Natural killer cell (primary cell): ENCODE data around the gene GRIK1. TPM values are rescaled to one million over a fixed set of nuclear protein-coding genes. Genes with fewer than 3 reads are reported as not detected.

Experiments used
- ATAC-seq, 3 donors: fragments of 150-1000 bp in 2 of 3; fragments of 200-7000 bp in 1 of 3; cut with Tn5 transposase; 1 replicate in 1 of 3; 2 replicates in 2 of 3; pipeline ENCODE4 v1.10.0; 2021; ENCODE audit warnings: mild to moderate bottlenecking in 2 of 3, moderate library complexity in 2 of 3
- DNase-seq, 2 donors: peaks; one replicate each; pipeline versions ENCODE4 v3.0.0 to v3.0.0-alpha.2; 2013 to 2021; ENCODE audit warnings: mixed read lengths in 1 of 2
- H3K27ac ChIP-seq: one replicate; pipeline ENCODE4 v1.5.1; 2013; ENCODE audit warnings: mild to moderate bottlenecking, low read length
- H3K27me3 ChIP-seq: one replicate; pipeline ENCODE4 v1.6.1; 2013; ENCODE audit warnings: low read length; ENCODE audit not compliant: control insufficient read depth, insufficient read depth
- H3K36me3 ChIP-seq: one replicate; pipeline ENCODE4 v1.6.1; 2013; ENCODE audit warnings: low read length; ENCODE audit not compliant: control insufficient read depth, insufficient read depth
- H3K4me1 ChIP-seq: one replicate; pipeline ENCODE4 v1.6.1; 2013; ENCODE audit warnings: low read length; ENCODE audit not compliant: control insufficient read depth, insufficient read depth
- H3K4me3 ChIP-seq: one replicate; pipeline ENCODE4 v1.5.1; 2013; ENCODE audit warnings: low read length
- H3K9me3 ChIP-seq: one replicate; pipeline ENCODE4 v1.6.1; 2013; ENCODE audit warnings: low read length; ENCODE audit not compliant: control insufficient read depth, insufficient read depth
- H3K27ac Mint-ChIP-seq, 2 donors: one replicate each; pipeline ENCODE4 v1.8.0; 2022; ENCODE audit warnings: mild to moderate bottlenecking in 2 of 2, mixed read lengths in 2 of 2, moderate library complexity in 1 of 2
- H3K27me3 Mint-ChIP-seq, 2 donors: one replicate each; pipeline ENCODE4 v1.8.0; 2022; ENCODE audit warnings: low read depth in 2 of 2, mixed read lengths in 2 of 2
- H3K36me3 Mint-ChIP-seq: one replicate; pipeline ENCODE4 v1.8.0; 2022; ENCODE audit warnings: mixed read lengths
- H3K4me1 Mint-ChIP-seq, 2 donors: one replicate each; pipeline ENCODE4 v1.8.0; 2022; ENCODE audit warnings: mixed read lengths in 2 of 2
- H3K4me3 Mint-ChIP-seq: one replicate; pipeline ENCODE4 v1.8.0; 2022; ENCODE audit warnings: mild to moderate bottlenecking, moderate library complexity, mixed read lengths
- H3K9me3 Mint-ChIP-seq, 2 donors: one replicate each; pipeline ENCODE4 v1.8.0; 2022; ENCODE audit warnings: mixed read lengths in 2 of 2
- WGBS: methylation state at CpG from one replicate; pipeline ENCODE4 v1.1.7; 2013; ENCODE audit warnings: missing lambda C conversion rate; ENCODE audit not compliant: insufficient coverage; 5-methylcytosine and 5-hydroxymethylcytosine counted together
- intact Hi-C: fragments of 100-400 bp; cut with micrococcal nuclease; formaldehyde crosslinking; loops from one replicate; pipeline ENCODE4 v1.14.2; 2022
- total RNA-seq, 4 donors: library from RNA; stranded (reverse); fragments of 120-200 nt in 1 of 4; gene quantifications; one replicate each; pipeline versions ENCODE4 v1.2.3 to v1.2.4, GENCODE V29; 2013 to 2022
- TF ChIP-seq, protein P1 (sequence below): fragments of 200-600 bp; IDR thresholded peaks from one replicate; pipeline ENCODE4 v1.8.0; 2022; ENCODE audit warnings: antibody characterized with exemption

The GRIK1 gene
- total RNA-seq, 3 donors from 2014 or later (not counting 1 experiment from before 2014, with no cell fraction given): not detected

DNA sequence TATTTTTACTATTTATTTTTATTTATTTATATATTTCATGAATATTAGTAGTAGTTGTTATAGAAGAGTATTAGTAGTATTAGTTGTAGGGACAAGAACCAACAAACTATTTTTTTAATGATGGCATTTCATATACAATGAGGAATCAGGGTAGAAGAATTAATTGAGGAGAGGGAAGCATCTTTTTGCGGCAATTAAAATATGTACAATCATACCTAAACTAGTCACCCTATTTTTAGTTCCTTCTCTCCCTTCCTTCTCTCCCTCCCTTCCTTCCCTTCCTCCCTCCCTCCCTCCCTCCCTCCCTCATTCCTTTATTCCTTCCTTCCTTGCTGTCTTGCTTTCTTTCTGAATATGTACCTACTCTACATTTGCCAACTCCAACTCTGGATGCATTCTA, 189.8 kb downstream of the GRIK1 start:
- Mint-ChIP-seq H3K4me3 (no peak overlapping the region), H3K36me3 (no peaks in the 10 kb centered on the region), H3K27ac (no peak overlapping the region), H3K9me3 (peaks cover 0 to 3% of the 10 kb centered on the region in 2 donors), H3K27me3 (no peaks in the 10 kb centered on the region), H3K4me1 (no peaks in the 10 kb centered on the region)
- TF ChIP-seq, protein P1, sequence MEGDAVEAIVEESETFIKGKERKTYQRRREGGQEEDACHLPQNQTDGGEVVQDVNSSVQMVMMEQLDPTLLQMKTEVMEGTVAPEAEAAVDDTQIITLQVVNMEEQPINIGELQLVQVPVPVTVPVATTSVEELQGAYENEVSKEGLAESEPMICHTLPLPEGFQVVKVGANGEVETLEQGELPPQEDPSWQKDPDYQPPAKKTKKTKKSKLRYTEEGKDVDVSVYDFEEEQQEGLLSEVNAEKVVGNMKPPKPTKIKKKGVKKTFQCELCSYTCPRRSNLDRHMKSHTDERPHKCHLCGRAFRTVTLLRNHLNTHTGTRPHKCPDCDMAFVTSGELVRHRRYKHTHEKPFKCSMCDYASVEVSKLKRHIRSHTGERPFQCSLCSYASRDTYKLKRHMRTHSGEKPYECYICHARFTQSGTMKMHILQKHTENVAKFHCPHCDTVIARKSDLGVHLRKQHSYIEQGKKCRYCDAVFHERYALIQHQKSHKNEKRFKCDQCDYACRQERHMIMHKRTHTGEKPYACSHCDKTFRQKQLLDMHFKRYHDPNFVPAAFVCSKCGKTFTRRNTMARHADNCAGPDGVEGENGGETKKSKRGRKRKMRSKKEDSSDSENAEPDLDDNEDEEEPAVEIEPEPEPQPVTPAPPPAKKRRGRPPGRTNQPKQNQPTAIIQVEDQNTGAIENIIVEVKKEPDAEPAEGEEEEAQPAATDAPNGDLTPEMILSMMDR: no peak
- Histone ChIP-seq H3K27ac (no peak overlapping the region), H3K9me3 (no peaks in the 10 kb centered on the region), H3K27me3 (no peaks in the 10 kb centered on the region), H3K36me3 (no peaks in the 10 kb centered on the region), H3K4me3 (no peak overlapping the region), H3K4me1 (no peaks in the 10 kb centered on the region)
- ATAC-seq (no peak), DNase-seq (no peak)
- WGBS: 100% methylated on average over 1 of the region's 1 CpG
- intact Hi-C loops: no loop called here

DNA sequence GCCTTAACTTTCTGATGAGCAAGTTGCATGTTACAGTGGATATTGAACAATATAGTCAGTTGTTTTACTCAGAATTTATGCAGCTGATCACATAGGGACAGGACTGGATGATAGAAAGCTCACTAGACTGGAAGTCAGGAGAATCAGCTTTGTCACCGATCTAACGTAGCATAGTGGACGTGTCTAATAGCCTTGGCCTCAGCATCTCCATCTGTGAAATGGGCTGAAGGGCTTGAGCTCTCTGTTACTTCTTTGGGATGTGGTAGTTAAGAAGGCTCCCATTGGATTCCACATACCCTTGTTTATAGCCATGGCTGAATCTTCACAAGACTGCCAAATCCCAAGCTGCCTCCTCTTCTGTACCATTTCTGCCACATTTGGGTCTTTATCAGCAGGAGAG, 190.6 kb downstream of the GRIK1 start:
- Histone ChIP-seq H3K4me3 (no peak overlapping the region), H3K9me3 (no peaks in the 10 kb centered on the region), H3K27me3 (no peaks in the 10 kb centered on the region), H3K4me1 (no peaks in the 10 kb centered on the region), H3K36me3 (no peaks in the 10 kb centered on the region), H3K27ac (no peak overlapping the region)
- Mint-ChIP-seq H3K27ac (no peak overlapping the region), H3K4me3 (no peak overlapping the region), H3K27me3 (no peaks in the 10 kb centered on the region), H3K36me3 (no peaks in the 10 kb centered on the region), H3K4me1 (no peaks in the 10 kb centered on the region), H3K9me3 (peaks cover 0 to 5% of the 10 kb centered on the region in 2 donors)
- no peak for DNase-seq
- intact Hi-C loops: no loop called here
- 89% methylated on average over 3 of the region's 3 CpGs for WGBS
- no peak for ATAC-seq
- TF ChIP-seq, protein P1: no peak

DNA sequence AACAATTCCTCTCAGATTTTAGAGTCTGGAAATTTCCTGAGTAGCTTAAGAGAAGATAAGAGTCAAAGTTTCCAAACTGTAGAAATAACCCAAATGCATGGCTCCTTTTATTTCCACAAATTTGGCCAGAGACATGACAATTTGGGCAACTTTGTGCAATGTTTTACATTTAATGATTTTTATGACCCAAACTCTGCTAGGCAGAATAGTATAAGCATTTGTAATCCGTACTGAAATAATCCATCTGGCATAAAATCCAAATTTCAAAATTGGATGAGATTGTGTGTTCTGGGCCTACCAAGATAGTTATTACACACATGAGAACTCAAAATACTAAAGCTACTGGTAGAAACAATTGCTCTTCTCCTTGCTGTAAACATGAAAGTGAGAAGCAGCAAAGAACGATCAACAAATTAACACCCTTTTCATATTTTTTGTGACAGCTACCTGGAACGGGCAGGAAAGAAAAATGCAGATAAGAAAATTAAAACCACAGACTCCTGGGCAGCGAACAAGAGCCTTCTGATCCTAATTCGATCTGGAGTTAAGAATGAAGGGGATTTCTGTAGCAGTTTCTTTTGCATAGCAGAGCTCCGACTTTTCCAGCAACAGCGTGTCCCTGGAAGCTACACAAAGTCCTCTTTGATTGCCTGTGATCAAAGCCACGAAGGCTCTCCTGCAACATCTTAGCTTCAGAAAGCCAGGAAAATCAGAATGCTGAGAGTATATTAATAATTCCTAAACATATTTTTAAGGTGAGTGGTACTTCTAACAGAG, 191.2 kb downstream of the GRIK1 start:
- intact Hi-C loops: no loop called here
- Histone ChIP-seq H3K4me1 (no peaks in the 10 kb centered on the region), H3K36me3 (no peaks in the 10 kb centered on the region), H3K9me3 (no peaks in the 10 kb centered on the region), H3K4me3 (no peak overlapping the region), H3K27me3 (no peaks in the 10 kb centered on the region), H3K27ac (no peak overlapping the region)
- no peak for DNase-seq
- no peak overlapping the region for H3K27ac Mint-ChIP-seq
- WGBS: 80% methylated on average over 6 of the region's 8 CpGs
- no peaks in the 10 kb centered on the region for H3K36me3 Mint-ChIP-seq
- no peaks in the 10 kb centered on the region for H3K4me1 Mint-ChIP-seq
- TF ChIP-seq, protein P1: no peak
- no peak for ATAC-seq
- no peak overlapping the region for H3K4me3 Mint-ChIP-seq
- no peaks in the 10 kb centered on the region for H3K27me3 Mint-ChIP-seq
- H3K9me3 Mint-ChIP-seq: peaks cover 0 to 5% of the 10 kb centered on the region in 2 donors

DNA sequence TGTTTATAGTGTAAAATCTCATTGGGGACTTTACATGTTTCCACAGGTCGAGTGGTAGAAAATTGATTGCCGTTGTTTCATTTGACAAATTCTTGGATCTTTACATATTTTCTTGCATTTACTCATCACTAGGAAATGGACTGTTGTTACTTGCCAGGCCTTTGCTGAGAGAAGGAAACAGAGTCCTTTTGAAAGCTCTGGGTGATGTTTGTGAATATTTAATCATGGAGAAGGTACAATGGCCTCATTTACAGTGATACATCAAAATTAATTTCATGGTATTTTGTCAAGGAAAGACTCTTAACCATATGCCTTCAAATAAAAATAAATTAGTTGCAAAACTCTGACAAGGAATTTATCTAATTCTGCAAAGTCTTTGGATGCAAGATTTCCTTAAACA, 198.0 kb downstream of the GRIK1 start:
- Histone ChIP-seq H3K9me3 (no peaks in the 10 kb centered on the region), H3K27ac (no peak overlapping the region), H3K4me3 (no peak overlapping the region), H3K27me3 (no peaks in the 10 kb centered on the region), H3K36me3 (no peaks in the 10 kb centered on the region), H3K4me1 (no peaks in the 10 kb centered on the region)
- DNase-seq: no peak
- H3K36me3 Mint-ChIP-seq: no peaks in the 10 kb centered on the region
- no peak overlapping the region for H3K27ac Mint-ChIP-seq
- TF ChIP-seq, protein P1: no peak
- intact Hi-C loops: no loop called here
- 90% methylated on average over 2 of the region's 2 CpGs for WGBS
- peaks cover 6 to 8% of the 10 kb centered on the region in 2 donors for H3K9me3 Mint-ChIP-seq
- no peaks in the 10 kb centered on the region for H3K27me3 Mint-ChIP-seq
- H3K4me3 Mint-ChIP-seq: no peak overlapping the region
- no peak for ATAC-seq
- H3K4me1 Mint-ChIP-seq: no peaks in the 10 kb centered on the region
